IMR-90 (cell line): ENCODE results near the gene RAB43. TPM values are rescaled to one million over a fixed set of nuclear protein-coding genes. Genes with fewer than 3 reads are reported as not detected.

Experiments used
- ATAC-seq: fragments of 200-7000 bp; cut with Tn5 transposase; 2 replicates; pipeline ENCODE4 v1.9.1; 2020; ENCODE audit warnings: low read depth, mild to moderate bottlenecking, moderate library complexity
- BruUV-seq: library from RNA; stranded (reverse); fragments of 400-500 nt; replicated peaks from 2 replicates; lab custom pipeline; 2021; lab: Mats Ljungman, UMichigan
- CTCF ChIA-PET: fragments of 300-600 bp; formaldehyde crosslinking; extraction: SDS; loops from one replicate; lab custom pipeline; 2021; ENCODE audit warnings: antibody characterized with exemption; lab: Yijun Ruan, JAX
- POLR2A ChIA-PET: fragments of 300-600 bp; sonication (Branson Sonifier 250); formaldehyde crosslinking; loops from one replicate; lab custom pipeline; 2022; ENCODE audit warnings: antibody characterized with exemption; ENCODE audit not compliant: unreplicated experiment; lab: Charles Lee
- DNase-seq: peaks from one replicate; pipeline ENCODE4 v3.0.0; 2013
- H2AFZ ChIP-seq: replicated peaks from 2 replicates; pipeline ENCODE3; 2013; ENCODE audit warnings: low read length, mild to moderate bottlenecking; ENCODE audit not compliant: poor library complexity
- H2AK5ac ChIP-seq: 2 replicates; pipeline ENCODE4 v1.6.1; 2013; ENCODE audit warnings: low read depth, low read length, inconsistent platforms
- H2AK9ac ChIP-seq: replicated peaks from 2 replicates; pipeline ENCODE3; 2013; ENCODE audit warnings: mild to moderate bottlenecking, low read depth, low read length, moderate library complexity; ENCODE audit not compliant: poor library complexity
- H2BK120ac ChIP-seq: 2 replicates; pipeline ENCODE4 v1.6.1; 2013; ENCODE audit warnings: low read depth, low read length, inconsistent platforms
- H2BK15ac ChIP-seq: 3 replicates; pipeline ENCODE4 v1.6.1; 2013; ENCODE audit warnings: low read depth, low read length, inconsistent platforms
- H2BK20ac ChIP-seq: 2 replicates; pipeline ENCODE4 v1.6.1; 2013; ENCODE audit warnings: low read depth, mild to moderate bottlenecking, inconsistent platforms, low read length, moderate library complexity
- H2BK5ac ChIP-seq: 2 replicates; pipeline ENCODE4 v1.6.1; 2013; ENCODE audit warnings: mild to moderate bottlenecking, low read depth, low read length, inconsistent platforms; ENCODE audit not compliant: poor library complexity, severe bottlenecking
- H3K14ac ChIP-seq: replicated peaks from 2 replicates; pipeline ENCODE4 v1.6.1; 2013; ENCODE audit warnings: low read depth, low read length, inconsistent platforms
- H3K18ac ChIP-seq: 2 replicates; pipeline ENCODE4 v1.6.1; 2013; ENCODE audit warnings: low read depth, low read length, control low read depth
- H3K23ac ChIP-seq: 2 replicates; pipeline ENCODE4 v1.6.1; 2013; ENCODE audit warnings: low read depth, low read length, inconsistent platforms
- H3K27ac ChIP-seq: 2 replicates; pipeline ENCODE4 v1.5.1; 2013; ENCODE audit warnings: mild to moderate bottlenecking, control low read depth, low read length; ENCODE audit not compliant: insufficient read depth
- H3K27me3 ChIP-seq: 2 replicates; pipeline ENCODE4 v1.6.1; 2013; ENCODE audit warnings: low read length; ENCODE audit not compliant: control insufficient read depth, insufficient read depth
- H3K36me3 ChIP-seq: 2 replicates; pipeline ENCODE4 v1.6.1; 2013; ENCODE audit warnings: low read length, mixed read lengths; ENCODE audit not compliant: control insufficient read depth, insufficient read depth
- H3K4ac ChIP-seq: 2 replicates; pipeline ENCODE4 v1.6.1; 2013; ENCODE audit warnings: low read depth, low read length, inconsistent platforms
- H3K4me1 ChIP-seq: 2 replicates; pipeline ENCODE4 v1.6.1; 2013; ENCODE audit warnings: low read length, mixed read lengths; ENCODE audit not compliant: control insufficient read depth, insufficient read depth
- H3K4me2 ChIP-seq: 2 replicates; pipeline ENCODE4 v1.6.1; 2013; ENCODE audit warnings: low read depth, mild to moderate bottlenecking, control low read depth, low read length, moderate library complexity
- H3K4me3 ChIP-seq: 2 replicates; pipeline ENCODE4 v1.5.1; 2013; ENCODE audit warnings: low read depth, mild to moderate bottlenecking, control low read depth, low read length, moderate library complexity; ENCODE audit not compliant: insufficient read depth
- H3K56ac ChIP-seq: 2 replicates; pipeline ENCODE4 v1.6.1; 2013; ENCODE audit warnings: low read length, inconsistent platforms; ENCODE audit not compliant: insufficient read depth; ENCODE audit errors: extremely low read depth
- H3K79me1 ChIP-seq, 2 experiments: 2 replicates each; pipeline ENCODE4 v1.6.1; 2013; ENCODE audit warnings: low read length in 2 of 2, inconsistent platforms in 1 of 2, low read depth in 1 of 2
- H3K9ac ChIP-seq: 2 replicates; pipeline ENCODE4 v1.6.1; 2013; ENCODE audit warnings: low read depth, low read length, control low read depth
- H3K9me1 ChIP-seq: 2 replicates; pipeline ENCODE4 v1.6.1; 2013; ENCODE audit warnings: low read length, inconsistent platforms; ENCODE audit not compliant: insufficient read depth
- H3K9me3 ChIP-seq: 2 replicates; pipeline ENCODE4 v1.6.1; 2013; ENCODE audit warnings: low read length; ENCODE audit not compliant: control insufficient read depth, insufficient read depth
- H4K20me1 ChIP-seq: 2 replicates; pipeline ENCODE4 v1.6.1; 2013; ENCODE audit warnings: low read length, inconsistent platforms; ENCODE audit not compliant: insufficient read depth
- H4K5ac ChIP-seq: 2 replicates; pipeline ENCODE4 v1.6.1; 2013; ENCODE audit warnings: mild to moderate bottlenecking, low read depth, low read length, control low read depth
- H4K8ac ChIP-seq, 2 experiments: 2 replicates each; pipeline ENCODE4 v1.6.1; 2013; ENCODE audit warnings: low read depth in 2 of 2, low read length in 2 of 2, control low read depth in 1 of 2, inconsistent platforms in 1 of 2
- H4K91ac ChIP-seq: 2 replicates; pipeline ENCODE4 v1.6.1; 2013; ENCODE audit warnings: low read depth, low read length, inconsistent platforms; ENCODE audit not compliant: insufficient read depth
- BHLHE40 ChIP-seq: fragments of 150-350 bp; IDR thresholded peaks from 2 replicates; pipeline ENCODE4 v1.6.1; 2016; ENCODE audit warnings: mild to moderate bottlenecking, low read depth, low read length
- CHD1 ChIP-seq: IDR thresholded peaks from 2 replicates; pipeline ENCODE4 v1.6.1; 2012; ENCODE audit warnings: low read depth, low read length, improper control_type of control experiment
- CTCF ChIP-seq: conservative IDR thresholded peaks from 2 replicates; pipeline ENCODE4 v1.5.1; 2012; ENCODE audit warnings: mild to moderate bottlenecking, low read depth, low read length, improper control_type of control experiment
- ELK1 ChIP-seq: fragments of 150-350 bp; IDR thresholded peaks from 2 replicates; pipeline ENCODE4 v1.6.1; 2016; ENCODE audit warnings: low read depth, mild to moderate bottlenecking, low read length, moderate library complexity, borderline replicate concordance
- FOS ChIP-seq: fragments of 150-350 bp; IDR thresholded peaks from 2 replicates; pipeline ENCODE4 v1.6.1; 2016; ENCODE audit warnings: low read depth, low read length
- MAFK ChIP-seq: IDR thresholded peaks from 2 replicates; pipeline ENCODE4 v1.6.1; 2012; ENCODE audit warnings: low read depth, low read length, improper control_type of control experiment
- POLR2A ChIP-seq: IDR thresholded peaks from 2 replicates; pipeline ENCODE4 v1.6.1; 2012; ENCODE audit warnings: mild to moderate bottlenecking, low read depth, low read length
- RAD21 ChIP-seq: IDR thresholded peaks from 2 replicates; pipeline ENCODE4 v1.6.1; 2012; ENCODE audit warnings: low read length, improper control_type of control experiment
- RCOR1 ChIP-seq: IDR thresholded peaks from 2 replicates; pipeline ENCODE4 v1.6.1; 2012; ENCODE audit warnings: mild to moderate bottlenecking, low read length, improper control_type of control experiment; ENCODE audit not compliant: insufficient replicate concordance
- RFX5 ChIP-seq: IDR thresholded peaks from 2 replicates; pipeline ENCODE4 v1.8.0; 2012; ENCODE audit warnings: low read depth, mild to moderate bottlenecking, low read length, moderate library complexity
- WGBS, 2 experiments: methylation state at CpG; one replicate each; pipeline versions ENCODE4 v1.1.5 to v1.1.7; 2013; ENCODE audit warnings: missing lambda C conversion rate in 2 of 2; ENCODE audit not compliant: insufficient read length in 1 of 2; ENCODE audit errors: extremely low coverage in 2 of 2; 5-methylcytosine and 5-hydroxymethylcytosine counted together
- dilution Hi-C: fragments of 300-500 bp; cut with HindIII; formaldehyde crosslinking; loops from one replicate; pipeline ENCODE4 v1.14.3; 2018; ENCODE audit warnings: low sequenced_read_pairs; ENCODE audit not compliant: unreplicated experiment
- in situ Hi-C: fragments of 300-500 bp; cut with MboI; formaldehyde crosslinking; loops from 3 replicates; pipeline ENCODE4 v1.14.3; 2019; ENCODE audit warnings: low sequenced_read_pairs, inconsistent platforms, mixed read lengths
- intact Hi-C: fragments of 100-400 bp; cut with micrococcal nuclease; formaldehyde crosslinking; loops from 2 replicates; pipeline ENCODE4 v1.10.0; 2022
- polyA plus RNA-seq, 3 experiments: library from polyadenylated mRNA; depleted of rRNA; stranded (reverse); fragments of >200 nt; gene quantifications; 2 replicates each; pipeline ENCODE4 v1.2.3, GENCODE V29; 2012; ENCODE audit warnings: low replicate concordance in 1 of 3
- total RNA-seq: library from RNA; depleted of rRNA; stranded (reverse); fragments of >200 nt; gene quantifications from 2 replicates; pipeline ENCODE4 v1.2.3, GENCODE V29; 2012

Gene RAB43
- total and polyA plus RNA-seq, 2 of the 4 experiments (the other 2 are of a cell fraction), result 9.9 to 14.0 TPM

- H3K9me1 ChIP-seq, result no peaks in the 10 kb centered on the region
- no peak within 1 kb of the TSS for H2BK5ac ChIP-seq
- no peak for TF ChIP-seq ELK1
- no peak for TF ChIP-seq POLR2A
- TF ChIP-seq RCOR1, result no peak
- no peak for TF ChIP-seq RAD21
- no peak for TF ChIP-seq CHD1
- no peak for TF ChIP-seq RFX5
- TF ChIP-seq BHLHE40, result no peak
- no peak for TF ChIP-seq FOS
- TF ChIP-seq CTCF, result no peak
- TF ChIP-seq MAFK, result no peak
- H3K4me1 ChIP-seq, result peaks cover 2% of the 10 kb centered on the region; the same call in 1 of the 2 replicates
- H2BK15ac ChIP-seq, result no peak within 1 kb of the TSS
- no peak within 1 kb of the TSS for H3K4me2 ChIP-seq
- no peak within 1 kb of the TSS for H3K27ac ChIP-seq
- no peak within 1 kb of the TSS for H2BK120ac ChIP-seq
- H3K23ac ChIP-seq, result no peak within 1 kb of the TSS
- DNase-seq (no peak), ATAC-seq (no peak)
- H3K27me3 ChIP-seq, result peaks cover 34% of the 10 kb centered on the region
- H3K79me1 ChIP-seq, result no peaks in the 10 kb centered on the region
- in situ Hi-C loops, result no loop called here
- H4K8ac ChIP-seq, result no peak within 1 kb of the TSS
- ChIA-PET CTCF (interaction anchor here (1.2 kb wide), 1 partner anchor 10 kb away, joined by 3 read pairs; no protein-coding TSS in a partner anchor), POLR2A (no interaction called here)
- 97% methylated on average over 5 of the region's 13 CpGs; no CpG with 5 or more reads in 1 of the 2 experiments for WGBS, 2 experiments
- H3K9ac ChIP-seq, result no peak within 1 kb of the TSS
- BruUV-seq, result no TSS peak
- no peaks in the 10 kb centered on the region for H4K20me1 ChIP-seq
- H3K18ac ChIP-seq, result no peak within 1 kb of the TSS
- H3K9me3 ChIP-seq, result no peaks in the 10 kb centered on the region
- H2AK5ac ChIP-seq, result no peak within 1 kb of the TSS
- no peak within 1 kb of the TSS for H4K5ac ChIP-seq
- H2BK20ac ChIP-seq, result no peak within 1 kb of the TSS
- H2AK9ac ChIP-seq, result no peak within 1 kb of the TSS
- no peak within 1 kb of the TSS for H2AFZ ChIP-seq
- intact Hi-C loops, result no loop called here
- no peak within 1 kb of the TSS for H4K91ac ChIP-seq
- no peaks in the 10 kb centered on the region for H3K36me3 ChIP-seq
- H3K4me3 ChIP-seq, result no peak within 1 kb of the TSS
- H3K56ac ChIP-seq, result no peak within 1 kb of the TSS
- H3K14ac ChIP-seq, result no peak within 1 kb of the TSS
- H3K4ac ChIP-seq, result no peak within 1 kb of the TSS
- dilution Hi-C loops, result no loop called here
Observed at GRCh38 chr3:129060276-129061022, 61.2 kb downstream of the RAB43 start, which contains the start of gene GP9. Gene GP9, plus strand, starts transcription at chr3:129060779. Its CDS starts 961 bp downstream, at chr3:129061740.
